GM12891 (cell line): ENCODE data around the gene IVL.

ENCODE experiments used
- PAX5 ChIP-seq: IDR thresholded peaks from 2 replicates; pipeline ENCODE4 v1.6.1; 2011; ENCODE audit warnings: low read length, moderate library complexity, mild to moderate bottlenecking; ENCODE audit not compliant: insufficient read depth, severe bottlenecking
- POLR2A ChIP-seq: IDR thresholded peaks from 2 replicates; pipeline ENCODE4 v1.6.1; 2011; ENCODE audit warnings: low read depth, low read length, control low read depth
- POLR2AphosphoS5 ChIP-seq: IDR thresholded peaks from 2 replicates; pipeline ENCODE4 v1.6.1; 2011; ENCODE audit warnings: low read depth, low read length, control low read depth
- POU2F2 ChIP-seq: IDR thresholded peaks from 2 replicates; pipeline ENCODE4 v1.6.1; 2011; ENCODE audit warnings: low read depth, mild to moderate bottlenecking, control low read depth, low read length, moderate library complexity
- SPI1 ChIP-seq: IDR thresholded peaks from 2 replicates; pipeline ENCODE4 v1.6.1; 2011; ENCODE audit warnings: low read depth, low read length, control low read depth
- TAF1 ChIP-seq: IDR thresholded peaks from 2 replicates; pipeline ENCODE4 v1.6.1; 2011; ENCODE audit warnings: low read depth, low read length, control low read depth

GRCh38 chr1:152880907-152881306, 27.4 kb upstream of the IVL start:
- no peak for TF ChIP-seq POLR2A
- no peak for TF ChIP-seq POLR2AphosphoS5
- TF ChIP-seq TAF1, result no peak
- TF ChIP-seq PAX5, result no peak
- TF ChIP-seq SPI1, result no peak
- no peak for TF ChIP-seq POU2F2
